ENCODE measurements around the gene IL17REL.
"Not testable (repeated sequence)": the region's sequence is repeated elsewhere in the genome, so short reads cannot be mapped to it uniquely, and the experiment has no call there.

Gene IL17REL

GRCh38 chr22:49953027-49953679, 59.4 kb downstream of the IL17REL start:
- DNase-seq (ENCODE audit: low read depth, low spot score), result no peak
- H3K4me3 ChIP-seq (ENCODE audit: low read length), result no peak overlapping the region

- no peak for DNase-seq (ENCODE audit: low read depth, low spot score)
- H3K4me3 ChIP-seq (ENCODE audit: low read length), result no peak overlapping the region
Measured at GRCh38 chr22:49951986-49952896, 60.3 kb downstream of the IL17REL start.

- no peak overlapping the region for H3K4me3 ChIP-seq (ENCODE audit: low read length)
- no peak for DNase-seq (ENCODE audit: low read depth, low spot score)
Measured at GRCh38 chr22:49951678-49951985, 60.9 kb downstream of the IL17REL start.

- no peak overlapping the region for H3K4me3 ChIP-seq (ENCODE audit: low read length)
- DNase-seq (ENCODE audit: low read depth, low spot score), result no peak
Measured at GRCh38 chr22:49951000-49951677, 61.4 kb downstream of the IL17REL start.

GRCh38 chr22:49950396-49950994, 62.1 kb downstream of the IL17REL start:
- no peak overlapping the region for H3K4me3 ChIP-seq (ENCODE audit: low read length)
- DNase-seq (ENCODE audit: low read depth, low spot score), result no peak

- no peak overlapping the region for H3K4me3 ChIP-seq (ENCODE audit: low read length)
- no peak for DNase-seq (ENCODE audit: low read depth, low spot score)
Measured at GRCh38 chr22:49949914-49950292, 62.7 kb downstream of the IL17REL start.

- DNase-seq (ENCODE audit: low read depth, low spot score), result no peak
- H3K4me3 ChIP-seq (ENCODE audit: low read length), result no peak overlapping the region
Measured at GRCh38 chr22:49948958-49949913, 63.3 kb downstream of the IL17REL start.

GRCh38 chr22:49948116-49948957, 64.2 kb downstream of the IL17REL start:
- no peak overlapping the region for H3K4me3 ChIP-seq (ENCODE audit: low read length)
- no peak for DNase-seq (ENCODE audit: low read depth, low spot score)

GRCh38 chr22:49947296-49947622, 65.3 kb downstream of the IL17REL start:
- no peak for DNase-seq (ENCODE audit: low read depth, low spot score)
- no peak overlapping the region for H3K4me3 ChIP-seq (ENCODE audit: low read length)

- H3K4me3 ChIP-seq (ENCODE audit: low read length), result no peak overlapping the region
- no peak for DNase-seq (ENCODE audit: low read depth, low spot score)
Measured at GRCh38 chr22:49946612-49947295, 65.8 kb downstream of the IL17REL start.

- H3K4me3 ChIP-seq (ENCODE audit: low read length), result not testable (repeated sequence)
- peak; percentile 74 for DNase-seq (ENCODE audit: low read depth, low spot score)
Measured at GRCh38 chr22:49945042-49945794, 67.3 kb downstream of the IL17REL start.

Data from Jurkat, Clone E6-1 (cell line).